Endothelial cell of hepatic sinusoid (primary cell): Measurements from ENCODE around the gene TTBK1.

ENCODE experiments used
- in situ Hi-C: cut with HindIII; loops from 2 replicates; pipeline ENCODE4 v1.10.0; 2017; ENCODE audit warnings: low sequenced_read_pairs

Gene TTBK1

DNA sequence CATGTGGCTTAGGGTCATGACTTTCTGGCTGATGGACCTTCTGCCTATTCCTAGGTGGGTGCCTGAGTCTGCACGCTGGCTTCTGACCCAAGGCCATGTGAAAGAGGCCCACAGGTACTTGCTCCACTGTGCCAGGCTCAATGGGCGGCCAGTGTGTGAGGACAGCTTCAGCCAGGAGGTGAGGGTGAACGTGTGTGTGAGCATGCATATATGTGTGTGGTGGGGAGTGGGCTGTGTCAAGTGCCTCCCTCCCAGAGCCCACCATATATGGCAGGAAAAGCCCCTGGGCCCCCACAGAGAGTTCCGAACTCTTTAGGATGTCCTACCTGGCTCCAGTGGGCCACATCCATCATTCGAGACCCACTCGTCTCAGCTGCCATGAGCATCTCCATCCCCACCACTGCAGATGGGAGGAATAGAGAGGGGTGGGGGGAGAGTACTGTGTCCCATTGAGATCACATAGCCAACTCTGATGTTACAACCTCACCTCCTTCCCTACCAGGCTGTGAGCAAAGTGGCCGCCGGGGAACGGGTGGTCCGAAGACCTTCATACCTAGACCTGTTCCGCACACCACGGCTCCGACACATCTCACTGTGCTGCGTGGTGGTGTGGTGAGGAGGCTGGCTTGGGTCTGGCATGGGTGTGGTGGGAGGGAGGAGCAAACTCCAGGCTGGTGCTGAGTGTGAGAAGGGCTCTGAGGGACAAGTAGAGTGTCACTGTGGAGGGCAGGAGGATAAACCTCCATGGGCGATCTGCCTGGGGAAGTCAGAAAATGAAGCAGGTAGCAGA, 58.0 kb downstream of the TTBK1 start:
- in situ Hi-C loops, result loop anchor here (5.0 to 10.0 kb wide), 2 partner anchors 39 to 376 kb away; partner anchors contain the start of gene CNPY3

DNA sequence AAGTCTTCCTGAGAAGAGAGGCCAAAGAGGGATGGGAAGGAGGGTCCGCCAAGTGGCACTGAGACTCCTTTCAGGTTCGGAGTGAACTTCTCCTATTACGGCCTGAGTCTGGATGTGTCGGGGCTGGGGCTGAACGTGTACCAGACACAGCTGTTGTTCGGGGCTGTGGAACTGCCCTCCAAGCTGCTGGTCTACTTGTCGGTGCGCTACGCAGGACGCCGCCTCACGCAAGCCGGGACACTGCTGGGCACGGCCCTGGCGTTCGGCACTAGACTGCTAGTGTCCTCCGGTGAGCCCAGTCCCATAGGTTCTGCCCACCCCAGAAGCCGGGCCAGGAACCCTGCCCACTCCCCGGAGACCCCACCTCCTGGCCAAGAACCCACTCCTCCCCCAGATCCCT, 58.8 kb downstream of the TTBK1 start:
- in situ Hi-C loops, result loop anchor here (5.0 to 10.0 kb wide), 2 partner anchors 40 to 377 kb away; partner anchors contain the start of gene CNPY3

DNA sequence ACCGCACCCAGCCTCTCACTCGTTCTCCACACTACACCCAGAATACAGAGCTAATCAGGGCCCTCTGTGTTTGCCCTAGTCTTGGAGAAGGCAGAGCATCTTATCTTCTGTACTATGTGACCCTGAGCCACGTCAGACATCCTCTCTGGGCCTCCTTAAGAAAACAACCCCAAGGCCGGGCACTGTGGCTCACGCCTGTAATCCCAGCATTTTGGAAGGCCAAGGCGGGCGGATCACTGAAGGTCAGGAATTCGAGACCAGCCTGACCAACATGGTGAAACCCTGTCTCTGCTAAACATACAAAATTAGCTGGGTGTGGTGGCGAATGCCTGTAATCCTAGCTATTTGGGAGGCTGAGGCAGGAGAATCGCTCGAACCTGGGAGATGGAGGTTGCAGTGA, 59.7 kb downstream of the TTBK1 start:
- in situ Hi-C loops, result loop anchor here (5.0 to 10.0 kb wide), 2 partner anchors 41 to 378 kb away; partner anchors contain the start of gene CNPY3

DNA sequence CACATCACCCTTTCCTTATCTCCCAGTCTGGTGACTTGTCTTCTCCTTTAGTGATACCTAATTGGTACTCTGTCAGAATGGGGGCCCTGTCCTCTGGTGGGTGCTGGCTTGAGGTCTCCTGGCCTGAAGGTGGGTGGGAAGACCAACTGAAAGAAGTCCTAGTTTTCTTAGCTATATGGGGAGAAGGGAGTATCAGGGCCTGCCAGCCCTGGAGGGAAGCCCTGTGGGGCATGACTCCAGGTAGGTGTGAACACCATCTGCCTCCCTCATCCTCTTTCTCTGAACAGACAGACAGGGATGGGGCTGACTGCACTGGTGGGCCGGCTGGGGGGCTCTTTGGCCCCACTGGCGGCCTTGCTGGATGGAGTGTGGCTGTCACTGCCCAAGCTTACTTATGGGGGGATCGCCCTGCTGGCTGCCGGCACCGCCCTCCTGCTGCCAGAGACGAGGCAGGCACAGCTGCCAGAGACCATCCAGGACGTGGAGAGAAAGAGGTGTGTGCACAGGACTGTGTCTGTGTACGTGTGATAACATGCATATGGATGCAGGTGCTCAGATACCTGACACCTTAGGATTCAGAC, 60.6 kb downstream of the TTBK1 start:
- in situ Hi-C loops, result loop anchor here (5.0 to 10.0 kb wide), 2 partner anchors 42 to 379 kb away; partner anchors contain the start of gene CNPY3

DNA sequence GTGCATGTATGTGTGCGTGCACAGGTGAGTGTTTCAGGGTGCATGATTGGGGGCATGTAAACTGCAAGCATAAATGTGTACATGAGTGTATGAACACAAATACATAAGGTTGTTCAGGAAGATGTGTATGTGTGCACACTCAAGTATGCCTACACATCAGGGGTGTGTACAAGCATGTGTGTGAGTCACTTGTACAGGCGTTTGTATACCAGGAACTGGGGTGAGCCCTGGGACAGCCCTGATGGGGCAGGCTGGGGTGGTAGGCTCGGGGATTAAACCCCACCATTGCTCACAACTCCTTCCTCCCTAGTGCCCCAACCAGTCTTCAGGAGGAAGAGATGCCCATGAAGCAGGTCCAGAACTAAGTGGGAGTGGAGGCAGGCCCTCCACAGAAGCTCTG, 61.1 kb downstream of the TTBK1 start:
- in situ Hi-C loops, result loop anchor here (5.0 to 10.0 kb wide), 2 partner anchors 42 to 380 kb away; partner anchors contain the start of gene CNPY3

DNA sequence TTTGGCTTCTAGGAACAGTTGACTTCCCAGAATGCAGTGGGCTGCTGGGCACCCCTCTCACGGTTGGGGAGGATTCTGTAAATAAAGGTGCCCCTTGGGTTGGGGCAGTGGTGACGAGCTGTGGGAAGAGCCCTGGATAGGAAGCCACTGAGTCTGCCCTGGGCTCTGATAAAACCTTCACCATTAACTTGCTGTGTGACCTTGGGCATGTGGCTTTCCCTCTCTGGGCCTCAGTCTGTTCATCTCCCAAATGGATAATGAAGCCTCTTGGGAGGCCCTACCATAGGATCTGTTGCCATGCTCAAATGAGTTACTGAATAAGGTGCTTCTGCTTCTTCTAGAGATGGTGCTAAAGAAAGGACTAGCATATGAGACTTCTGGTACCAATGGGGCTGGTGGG, 61.6 kb downstream of the TTBK1 start:
- in situ Hi-C loops, result loop anchor here (5.0 to 10.0 kb wide), 2 partner anchors 43 to 380 kb away; partner anchors contain the start of gene CNPY3

DNA sequence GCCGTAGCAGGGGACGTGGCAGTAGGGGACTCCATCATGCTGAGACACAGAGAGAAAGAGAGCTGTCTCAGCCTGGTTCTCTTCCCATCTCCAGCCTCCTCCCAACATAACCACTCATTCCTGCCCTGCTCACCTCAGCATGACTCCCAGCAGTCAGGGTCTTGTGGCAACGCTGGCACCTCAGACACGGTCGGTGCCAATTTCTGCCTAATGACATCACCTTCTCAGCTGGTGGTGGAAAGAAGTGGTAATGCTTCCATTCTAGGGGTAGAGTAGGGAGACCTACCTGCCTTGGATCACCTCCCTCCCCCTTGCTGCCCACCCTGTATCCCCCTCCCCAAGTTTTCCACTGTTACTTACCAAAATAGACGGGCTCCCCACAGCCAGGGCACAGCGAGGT, 62.8 kb downstream of the TTBK1 start:
- in situ Hi-C loops, result loop anchor here (10.0 kb wide), 1 partner anchor 381 kb away; the partner anchor contains the start of gene CNPY3

DNA sequence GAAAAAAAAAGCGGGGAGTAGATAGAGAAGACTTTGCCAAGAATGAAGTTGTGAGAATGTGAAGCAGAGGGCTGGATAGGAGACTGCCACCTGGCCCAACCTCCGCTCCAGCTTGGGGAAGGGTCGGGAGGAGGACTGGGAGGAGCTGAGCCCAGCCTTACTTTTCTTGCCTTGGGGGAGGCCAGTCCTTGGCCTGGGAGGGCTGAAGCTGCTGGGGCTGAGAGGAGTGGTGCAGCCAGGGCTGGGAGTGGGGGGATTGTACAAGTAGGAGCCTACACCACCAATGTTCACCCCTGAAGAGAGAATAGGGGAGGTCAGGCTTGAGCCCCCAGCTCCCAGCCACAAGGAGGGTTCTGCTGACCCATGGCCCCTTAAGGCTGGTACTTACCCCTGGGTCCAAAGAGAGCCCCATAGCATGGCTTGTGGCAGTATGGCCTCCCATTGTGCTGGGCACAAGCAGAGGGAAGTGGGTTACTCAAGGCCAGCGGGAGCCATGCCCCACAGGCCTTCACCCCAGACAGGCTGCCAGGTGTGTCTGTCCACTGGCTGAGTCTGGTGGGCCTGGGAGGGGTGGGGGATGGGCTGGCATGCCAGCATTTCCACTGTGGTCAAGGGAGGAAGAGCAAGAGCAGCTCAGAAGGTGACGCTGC, 64.3 kb downstream of the TTBK1 start:
- in situ Hi-C loops, result loop anchor here (10.0 kb wide), 1 partner anchor 383 kb away; the partner anchor contains the start of gene CNPY3

DNA sequence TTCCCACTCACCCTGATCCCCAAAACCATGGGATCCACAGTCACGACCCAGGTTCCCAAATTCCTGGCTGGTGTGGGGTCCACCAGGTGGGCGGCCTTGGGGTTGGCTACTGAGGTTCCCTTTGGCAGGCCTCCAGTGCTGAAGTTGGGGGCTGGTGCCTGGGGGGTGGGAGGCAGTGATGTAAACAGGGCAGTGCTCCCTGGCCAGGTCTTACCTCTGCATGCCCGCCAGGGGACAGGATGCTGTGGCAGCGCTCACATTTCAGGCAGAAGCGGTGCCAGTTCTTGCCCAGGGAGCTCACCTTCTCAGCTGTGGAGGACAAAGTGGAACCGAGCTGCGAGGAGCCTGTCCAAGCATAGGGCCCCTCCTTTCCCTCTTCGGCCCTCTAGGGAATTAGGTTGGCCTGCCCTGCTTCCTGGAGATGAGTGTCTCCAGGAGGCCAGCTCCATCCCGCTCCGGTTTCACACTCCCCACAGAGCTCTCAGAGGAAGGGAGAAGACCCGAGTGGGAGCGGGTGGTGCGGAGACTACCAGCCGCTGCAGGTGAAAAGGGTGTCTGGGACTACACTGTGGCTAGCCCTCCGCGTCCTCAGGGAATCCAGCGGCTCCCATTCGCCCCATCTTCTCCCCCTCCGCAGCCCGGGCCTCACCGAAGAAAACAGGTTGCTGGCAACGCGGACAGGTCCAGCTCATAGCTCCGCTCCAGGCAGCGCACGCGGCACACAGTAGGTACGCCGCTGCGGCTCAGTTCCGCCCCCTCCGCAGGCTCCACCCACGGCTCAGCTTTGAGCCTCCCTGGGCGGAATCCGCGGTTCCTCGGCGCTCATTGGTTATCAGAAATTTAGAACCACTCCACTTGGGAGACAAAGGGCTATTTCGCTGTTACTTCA, 65.1 kb downstream of the TTBK1 start, which contains the start of gene CRIP3:
TSS of gene CRIP3 (minus strand) at position 726 of the 889 bp plus-strand sequence. CDS start at position 692, 34 bp downstream.
- in situ Hi-C loops, result loop anchor here (10.0 kb wide), 1 partner anchor 384 kb away; the partner anchor contains the start of gene CNPY3

DNA sequence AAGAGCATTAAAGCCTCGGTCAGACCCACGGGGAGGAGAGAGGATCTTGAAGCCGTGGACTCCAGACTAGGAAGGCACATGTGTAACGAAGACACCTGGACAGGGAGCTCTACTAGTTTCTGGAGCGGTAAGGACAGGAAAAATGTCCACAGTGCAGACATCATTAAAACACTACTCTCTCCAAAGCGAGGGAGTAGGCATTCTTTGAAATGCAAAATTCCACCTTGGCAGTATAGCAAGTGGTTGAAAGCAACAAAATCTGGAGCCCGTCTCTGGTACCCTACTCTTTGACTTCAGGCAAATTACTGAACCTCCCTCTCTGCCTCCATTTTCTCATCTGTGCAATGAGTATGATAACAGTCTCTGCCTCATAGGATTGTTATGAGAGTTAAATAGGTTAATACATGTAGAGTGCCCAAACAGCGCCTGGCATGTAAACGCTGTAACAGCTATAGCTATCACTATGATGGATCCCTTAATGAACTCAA, 65.8 kb downstream of the TTBK1 start:
- in situ Hi-C loops, result loop anchor here (10.0 kb wide), 1 partner anchor 384 kb away; the partner anchor contains the start of gene CNPY3

DNA sequence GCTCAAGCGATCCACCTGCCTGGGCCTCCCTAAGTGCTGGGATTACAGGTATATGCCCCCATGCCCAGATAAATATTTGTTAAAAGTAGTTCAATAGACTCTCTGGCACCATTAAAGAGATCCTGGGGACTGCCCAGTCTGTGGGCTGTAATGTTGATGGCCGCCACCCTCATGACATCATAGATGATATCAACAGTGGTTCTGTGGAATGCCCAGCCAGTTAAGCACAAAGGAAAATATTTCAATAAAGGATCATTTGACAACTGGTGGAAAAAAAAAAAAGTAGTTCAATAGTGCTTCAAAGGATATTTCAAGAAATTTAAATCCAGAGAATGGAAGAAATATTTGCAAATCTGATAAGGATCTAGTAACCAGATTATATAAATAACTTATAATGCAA, 66.9 kb downstream of the TTBK1 start:
- in situ Hi-C loops, result no loop called here

DNA sequence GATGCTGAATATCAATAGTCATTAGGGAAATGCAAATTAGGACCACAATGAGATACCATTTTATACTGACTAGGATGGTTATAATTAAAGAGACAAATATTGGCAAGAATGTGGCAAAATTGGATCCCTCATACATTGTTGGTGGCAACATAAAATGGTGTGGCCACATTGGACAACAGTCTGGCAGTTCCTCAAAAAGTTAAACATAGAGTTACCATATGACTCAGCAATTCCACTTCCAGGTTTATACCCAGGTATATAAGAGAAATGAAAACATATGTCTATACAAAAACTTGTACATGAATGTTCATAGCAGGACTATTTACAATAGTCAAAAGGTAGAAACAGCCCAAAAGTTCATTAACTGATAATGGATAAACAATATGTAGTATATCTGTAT, 67.3 kb downstream of the TTBK1 start:
- in situ Hi-C loops, result no loop called here

DNA sequence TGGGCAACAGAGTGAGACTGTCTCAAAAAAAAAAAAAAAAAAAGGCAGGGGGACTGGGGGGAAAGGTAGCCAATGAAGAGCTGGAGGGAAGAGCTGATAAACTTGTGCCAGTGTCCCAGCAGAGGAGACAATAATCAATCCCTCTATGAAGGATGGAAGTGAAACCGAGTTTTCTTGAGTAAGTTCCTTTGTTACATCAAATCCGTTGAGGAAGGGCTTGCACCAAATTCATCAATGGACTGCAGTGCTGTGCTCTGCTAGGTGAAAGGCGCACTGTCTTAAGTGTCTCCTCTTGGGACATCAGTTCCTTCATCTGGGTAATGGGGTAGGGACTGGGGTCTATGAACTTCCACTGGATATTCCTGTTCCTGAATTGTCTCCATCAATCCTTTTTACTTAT, 68.4 kb downstream of the TTBK1 start:
- in situ Hi-C loops, result no loop called here

DNA sequence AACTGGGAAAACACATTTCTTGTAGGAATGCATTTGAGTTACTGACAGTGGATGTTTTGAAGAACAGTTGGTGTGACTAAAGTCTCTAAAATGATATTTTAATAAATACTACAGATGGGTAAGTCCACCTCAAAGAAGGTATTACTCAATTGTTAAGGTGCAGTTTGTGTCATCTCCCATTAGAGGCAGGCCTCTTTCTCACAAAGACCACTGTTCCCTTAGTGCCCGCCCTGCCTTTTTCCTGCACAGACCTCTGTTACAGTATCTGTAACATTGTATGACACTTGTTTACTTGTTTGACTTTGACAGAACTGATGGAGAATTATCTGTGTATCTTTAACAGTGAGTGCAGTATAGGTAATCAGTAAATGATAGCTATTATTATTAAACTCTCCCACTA, 70.5 kb downstream of the TTBK1 start:
- in situ Hi-C loops, result no loop called here

DNA sequence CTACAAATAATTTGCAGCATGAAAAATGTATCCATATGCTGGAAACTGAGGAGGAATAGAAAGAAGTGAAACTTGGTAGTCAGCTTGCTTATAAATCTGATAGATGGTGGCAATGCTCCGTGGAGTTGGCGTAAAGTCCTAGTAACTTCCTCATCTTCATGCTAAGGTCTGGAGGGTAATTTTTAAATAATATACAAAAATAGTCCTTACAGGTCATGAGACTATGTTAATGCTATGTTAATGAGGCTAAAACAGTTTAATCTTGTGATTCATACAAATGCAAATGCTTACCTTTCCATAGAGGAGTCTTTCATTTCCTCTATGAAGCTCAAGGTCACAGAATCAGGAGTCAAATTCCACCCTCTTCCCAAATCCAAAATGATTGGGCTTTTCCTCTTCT, 74.7 kb downstream of the TTBK1 start:
- in situ Hi-C loops, result loop anchor here (5.0 kb wide), 1 partner anchor 101 kb away; no protein-coding TSS in a partner anchor

DNA sequence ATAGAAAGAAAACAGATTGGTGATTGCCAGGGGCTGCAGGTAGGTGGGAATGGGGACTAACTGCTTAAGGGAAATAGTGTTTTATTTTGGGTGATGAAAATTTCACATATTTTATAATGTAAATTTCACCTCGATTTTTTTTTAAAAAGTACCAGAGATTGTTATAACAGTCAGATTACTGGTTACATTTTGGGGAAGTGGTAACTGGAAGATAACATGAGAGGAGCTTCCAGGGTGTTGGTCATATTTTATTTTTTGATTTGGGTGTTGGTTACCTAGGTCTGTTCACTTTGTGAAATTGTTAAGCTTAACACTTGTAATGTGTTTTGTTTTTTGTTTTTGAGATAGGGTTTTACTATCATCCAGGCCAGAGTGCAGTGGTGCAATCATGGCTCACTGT, 82.6 kb downstream of the TTBK1 start:
- in situ Hi-C loops, result loop anchor here (5.0 kb wide), 1 partner anchor 56 kb away; no protein-coding TSS in a partner anchor

DNA sequence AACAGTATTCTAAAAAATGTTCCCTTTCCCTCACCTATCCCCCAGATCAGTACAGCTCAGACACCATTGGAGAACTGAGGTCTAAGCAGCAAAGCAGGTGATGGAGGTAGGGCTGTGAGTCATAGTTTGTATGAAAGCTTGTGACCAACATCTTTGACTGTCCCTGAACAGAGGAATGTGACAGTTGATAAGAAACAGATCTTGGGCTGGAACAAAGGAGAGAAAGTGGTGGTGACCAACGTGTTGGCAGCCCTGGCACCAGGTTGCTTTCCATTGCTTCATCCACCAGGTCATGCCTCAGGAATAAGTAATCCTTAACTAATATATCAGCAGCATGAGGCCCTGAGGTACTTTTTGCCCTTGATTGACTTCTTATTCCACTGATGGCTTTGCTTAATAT, 85.2 kb downstream of the TTBK1 start:
- in situ Hi-C loops, result loop anchor here (5.0 kb wide), 1 partner anchor 54 kb away; no protein-coding TSS in a partner anchor

DNA sequence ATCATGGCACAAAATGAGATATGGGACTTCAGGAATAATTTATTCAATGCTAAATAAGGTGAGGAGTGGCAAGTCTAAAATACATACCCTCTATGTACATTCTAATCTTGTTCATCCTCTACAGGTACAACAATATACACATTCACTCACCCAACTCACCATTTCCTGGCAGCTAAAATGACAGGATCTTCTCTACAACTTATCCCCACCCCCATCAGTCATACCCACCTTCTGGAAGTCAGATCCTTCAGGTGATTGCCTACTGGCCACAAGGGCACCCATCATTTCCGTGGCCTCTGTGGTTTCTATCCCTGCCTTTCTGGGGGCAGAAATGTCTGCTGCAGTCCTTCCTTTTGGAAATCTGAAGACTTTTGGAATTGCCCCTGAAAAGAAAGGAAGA, 88.2 kb downstream of the TTBK1 start:
- in situ Hi-C loops, result no loop called here

DNA sequence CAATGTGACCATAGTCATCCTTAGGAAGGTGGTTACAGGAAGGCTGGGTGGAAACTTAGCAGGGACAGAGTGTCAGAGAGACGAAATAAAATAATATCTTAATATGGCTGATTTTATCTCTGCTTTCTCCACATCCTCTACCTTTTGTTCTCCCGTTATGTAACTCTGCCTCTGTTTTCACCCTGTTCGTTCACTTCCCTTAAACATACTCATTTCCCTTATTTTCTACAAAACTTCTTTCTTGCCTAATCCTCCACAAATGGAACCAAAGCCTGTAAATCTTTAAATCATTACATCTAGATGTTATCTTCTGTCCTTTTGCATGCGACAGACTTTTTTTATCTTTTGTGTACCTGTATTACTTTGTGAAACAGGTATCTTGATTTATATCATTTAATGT, 88.6 kb downstream of the TTBK1 start:
- in situ Hi-C loops, result no loop called here
